Calu3 (cell line): ENCODE results near the gene U2AF1. TPM values are rescaled to one million over a fixed set of nuclear protein-coding genes. Genes with fewer than 3 reads are reported as not detected.
"Not testable (repeated sequence)": the region's sequence is repeated elsewhere in the genome, so short reads cannot be mapped to it uniquely, and the experiment has no call there.

Experiments used
- Bru-seq: library from RNA; stranded (reverse); fragments of 400-500 nt; gene quantifications from one replicate; lab custom pipeline; 2021; lab: Mats Ljungman, UMichigan
- BruChase-seq, 2 experiments: library from RNA; stranded (reverse); fragments of 400-500 nt; gene quantifications; one replicate each; lab custom pipeline; 2021; lab: Mats Ljungman, UMichigan
- BruUV-seq: library from RNA; stranded (reverse); fragments of 400-500 nt; replicated peaks from 2 replicates; lab custom pipeline; 2021; lab: Mats Ljungman, UMichigan
- CTCF ChIA-PET: fragments of 300-600 bp; sonication (Branson Sonifier 250); formaldehyde crosslinking; loops from one replicate; lab custom pipeline; 2022; ENCODE audit warnings: antibody characterized with exemption; lab: Charles Lee
- DNase-seq: peaks from one replicate; pipeline ENCODE4 v3.0.0; 2022
- H3K27ac Mint-ChIP-seq: one replicate; pipeline ENCODE4 v1.8.0; 2022; ENCODE audit warnings: mixed read lengths; ENCODE audit not compliant: unreplicated experiment
- H3K27me3 Mint-ChIP-seq: one replicate; pipeline ENCODE4 v1.8.0; 2022; ENCODE audit warnings: mixed read lengths; ENCODE audit not compliant: unreplicated experiment
- H3K36me3 Mint-ChIP-seq: one replicate; pipeline ENCODE4 v1.8.0; 2022; ENCODE audit warnings: mild to moderate bottlenecking, moderate library complexity, mixed read lengths; ENCODE audit not compliant: insufficient read depth, unreplicated experiment
- H3K4me1 Mint-ChIP-seq: one replicate; pipeline ENCODE4 v1.8.0; 2022; ENCODE audit warnings: mild to moderate bottlenecking, low read depth, mixed read lengths; ENCODE audit not compliant: unreplicated experiment
- H3K4me3 Mint-ChIP-seq: one replicate; pipeline ENCODE4 v1.8.0; 2022; ENCODE audit warnings: mild to moderate bottlenecking, low read depth, moderate library complexity, mixed read lengths; ENCODE audit not compliant: unreplicated experiment
- H3K9me3 Mint-ChIP-seq: one replicate; pipeline ENCODE4 v1.8.0; 2022; ENCODE audit warnings: low read depth, mixed read lengths; ENCODE audit not compliant: unreplicated experiment
- intact Hi-C: fragments of 100-400 bp; cut with micrococcal nuclease; formaldehyde crosslinking; loops from one replicate; pipeline ENCODE4 v1.10.0; 2022; ENCODE audit not compliant: unreplicated experiment
- long read RNA-seq: library from polyadenylated mRNA; stranded (forward); transcript quantifications from one replicate; pipeline ENCODE4 v2.0.0, GENCODE V29; 2022
- total RNA-seq: library from RNA; stranded (reverse); gene quantifications from 2 replicates; pipeline ENCODE4 v1.2.3, GENCODE V29; 2022

The U2AF1 gene, protein sequence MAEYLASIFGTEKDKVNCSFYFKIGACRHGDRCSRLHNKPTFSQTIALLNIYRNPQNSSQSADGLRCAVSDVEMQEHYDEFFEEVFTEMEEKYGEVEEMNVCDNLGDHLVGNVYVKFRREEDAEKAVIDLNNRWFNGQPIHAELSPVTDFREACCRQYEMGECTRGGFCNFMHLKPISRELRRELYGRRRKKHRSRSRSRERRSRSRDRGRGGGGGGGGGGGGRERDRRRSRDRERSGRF
- total RNA-seq = 22.9 and 24.1 TPM in 2 replicates
- Bru-seq, nascent RNA = percentile 68 among the genes with signal in this experiment
- percentile 51 among the genes with signal in this experiment for BruChase-seq, experiment 1, labeled RNA remaining after a 6-hour chase
- BruChase-seq, experiment 2, labeled RNA remaining after a 2-hour chase = percentile 53 among the genes with signal in this experiment
- long read RNA-seq, transcript U2AF1-201 (8 exons, 962 nt) = major isoform, 9 of 20 reads
- long read RNA-seq, partial matches to known transcripts = 2 of 20 reads
- long read RNA-seq, other reads (novel, unspliced or antisense) = 2 of 20 reads

DNA sequence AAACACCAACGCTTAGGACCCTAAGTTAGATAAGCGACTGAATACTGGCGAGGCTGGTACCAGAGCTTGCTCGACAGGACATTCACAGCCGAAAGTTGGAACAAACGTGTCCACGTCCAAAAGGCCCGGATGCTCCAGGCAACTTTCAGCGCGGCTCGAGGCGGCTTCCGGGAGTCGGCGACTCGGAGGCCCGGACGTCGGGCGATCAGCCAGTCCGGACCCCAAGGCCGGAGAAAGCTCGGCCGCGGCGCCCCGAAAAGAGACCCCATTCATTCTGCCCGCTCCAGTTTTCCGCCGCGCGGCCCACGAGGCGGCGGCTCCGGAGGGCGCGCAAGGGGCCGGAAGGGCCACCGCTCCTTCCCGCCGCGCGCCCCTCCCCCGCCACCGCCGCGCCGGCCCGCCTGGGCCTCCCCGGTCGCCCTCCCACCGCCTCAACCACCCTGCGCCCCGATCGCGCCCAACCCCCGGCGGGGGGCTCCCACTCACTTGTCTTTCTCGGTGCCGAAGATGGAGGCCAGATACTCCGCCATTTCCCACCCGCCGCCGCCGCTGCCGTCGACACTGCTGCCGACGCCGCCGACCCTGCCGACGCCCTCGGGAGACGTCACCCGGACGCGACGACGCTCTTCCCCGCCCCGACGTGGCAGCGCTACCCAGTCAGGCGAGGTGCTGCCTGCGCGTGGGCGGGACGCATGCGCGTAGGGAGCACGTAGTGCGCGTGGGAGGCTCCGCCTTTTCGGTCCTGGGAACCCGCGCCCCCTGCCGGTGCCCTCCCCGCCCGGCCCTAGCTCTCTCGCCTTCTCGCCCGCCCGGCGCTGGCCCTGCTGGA, at the start of gene U2AF1:
TSS of gene U2AF1 (minus strand) at position 606 of the 829 bp plus-strand sequence. CDS start at position 530, 76 bp downstream.
- intact Hi-C loops, H3K9me3 Mint-ChIP-seq, H3K36me3 Mint-ChIP-seq, H3K4me3 Mint-ChIP-seq, CTCF ChIA-PET, H3K4me1 Mint-ChIP-seq, H3K27me3 Mint-ChIP-seq, H3K27ac Mint-ChIP-seq: not testable (repeated sequence)
- DNase-seq = peak; percentile 51
- BruUV-seq = TSS peak; percentile 37

DNA sequence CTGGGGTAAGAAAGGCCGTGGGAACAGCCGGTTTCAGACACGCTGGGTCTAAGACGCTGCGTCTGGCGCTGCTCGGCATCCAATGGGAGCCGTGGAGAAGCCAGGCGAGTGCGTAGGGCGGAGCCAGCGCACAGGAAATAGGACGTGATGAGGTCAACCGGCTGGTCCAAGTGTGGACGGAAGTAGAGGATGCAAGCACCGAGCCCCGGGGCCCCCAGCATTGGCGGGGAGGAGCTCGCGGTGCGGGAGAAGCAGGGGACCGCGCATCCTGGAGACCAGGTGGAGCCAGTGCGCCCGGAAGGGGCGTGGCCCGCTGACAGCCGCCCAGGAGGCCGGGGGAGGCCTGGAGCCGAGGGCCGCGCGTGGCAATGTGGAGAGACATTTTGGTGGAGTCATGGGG, 46.2 kb upstream of the U2AF1 start:
- H3K9me3 Mint-ChIP-seq, BruUV-seq, H3K4me1 Mint-ChIP-seq, H3K36me3 Mint-ChIP-seq, H3K27ac Mint-ChIP-seq, H3K4me3 Mint-ChIP-seq, CTCF ChIA-PET, intact Hi-C loops, DNase-seq, H3K27me3 Mint-ChIP-seq: not testable (repeated sequence)

DNA sequence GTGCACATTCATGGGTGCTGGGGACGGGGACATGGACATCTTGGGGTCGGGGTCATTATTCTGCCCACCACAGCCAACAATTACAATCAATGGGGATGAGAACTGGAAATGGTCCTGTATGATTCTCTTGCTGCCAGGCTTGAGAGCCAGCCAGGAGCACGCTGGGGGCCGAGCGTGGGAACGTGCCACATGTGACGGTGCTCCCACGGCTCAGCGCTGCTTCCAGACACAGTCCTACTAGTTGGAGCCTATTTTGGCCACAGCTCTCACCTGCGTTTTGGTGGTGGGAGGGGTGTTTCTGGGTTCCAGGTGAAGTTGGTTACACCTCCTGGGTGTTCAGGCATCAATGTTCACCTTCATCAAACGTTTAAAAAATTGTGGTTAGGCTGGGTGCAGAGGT, 42.0 kb upstream of the U2AF1 start:
- H3K27me3 Mint-ChIP-seq, intact Hi-C loops, H3K36me3 Mint-ChIP-seq, H3K9me3 Mint-ChIP-seq, BruUV-seq, H3K4me1 Mint-ChIP-seq, DNase-seq, H3K4me3 Mint-ChIP-seq, H3K27ac Mint-ChIP-seq, CTCF ChIA-PET: not testable (repeated sequence)

DNA sequence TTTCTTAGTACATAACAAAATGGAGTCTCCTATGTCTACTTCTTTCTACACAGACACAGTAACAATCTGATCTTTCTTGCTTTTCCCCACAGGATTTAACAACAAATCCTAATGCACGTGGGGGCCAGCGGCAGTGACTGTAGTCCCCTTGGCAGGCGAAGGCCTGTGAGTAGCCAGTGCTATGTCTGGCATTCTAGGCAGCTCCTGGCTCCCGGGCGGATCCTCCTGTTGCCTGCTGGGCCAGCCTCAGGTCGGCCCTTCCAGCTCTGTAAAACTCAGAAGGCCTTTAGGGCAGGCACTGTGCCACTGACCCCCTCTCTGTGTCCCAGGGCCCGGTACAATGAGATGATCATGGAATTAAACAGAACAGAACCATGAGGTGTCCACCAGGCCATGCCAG, 40.6 kb upstream of the U2AF1 start:
- BruUV-seq, H3K27me3 Mint-ChIP-seq, CTCF ChIA-PET: not testable (repeated sequence)

DNA sequence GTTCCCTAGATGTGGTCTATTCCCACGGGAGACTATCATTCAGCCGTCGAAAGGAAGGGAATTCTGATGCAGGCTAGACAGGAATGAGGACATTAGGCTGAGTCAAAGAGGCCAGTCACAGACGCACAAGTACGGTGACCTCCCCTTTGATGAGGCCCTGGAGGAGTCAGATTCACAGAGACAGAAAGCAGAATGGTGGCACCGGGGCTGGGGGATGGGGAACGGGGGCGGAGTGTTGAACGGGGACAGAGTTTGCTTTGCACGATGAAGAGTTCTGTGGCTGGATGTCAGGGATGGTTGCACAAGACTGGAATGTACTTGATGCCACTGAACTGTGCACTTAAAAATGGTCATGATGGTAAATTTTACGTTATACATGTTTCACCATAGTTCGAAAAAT, 39.3 kb upstream of the U2AF1 start:
- BruUV-seq, H3K9me3 Mint-ChIP-seq, intact Hi-C loops, H3K27ac Mint-ChIP-seq, H3K27me3 Mint-ChIP-seq, H3K36me3 Mint-ChIP-seq, CTCF ChIA-PET, DNase-seq, H3K4me1 Mint-ChIP-seq, H3K4me3 Mint-ChIP-seq: not testable (repeated sequence)

More for the DNA sequence above, 40.6 kb upstream of the U2AF1 start:
- H3K9me3 Mint-ChIP-seq, H3K4me1 Mint-ChIP-seq, H3K36me3 Mint-ChIP-seq, DNase-seq, H3K4me3 Mint-ChIP-seq, H3K27ac Mint-ChIP-seq, intact Hi-C loops: not testable (repeated sequence)

DNA sequence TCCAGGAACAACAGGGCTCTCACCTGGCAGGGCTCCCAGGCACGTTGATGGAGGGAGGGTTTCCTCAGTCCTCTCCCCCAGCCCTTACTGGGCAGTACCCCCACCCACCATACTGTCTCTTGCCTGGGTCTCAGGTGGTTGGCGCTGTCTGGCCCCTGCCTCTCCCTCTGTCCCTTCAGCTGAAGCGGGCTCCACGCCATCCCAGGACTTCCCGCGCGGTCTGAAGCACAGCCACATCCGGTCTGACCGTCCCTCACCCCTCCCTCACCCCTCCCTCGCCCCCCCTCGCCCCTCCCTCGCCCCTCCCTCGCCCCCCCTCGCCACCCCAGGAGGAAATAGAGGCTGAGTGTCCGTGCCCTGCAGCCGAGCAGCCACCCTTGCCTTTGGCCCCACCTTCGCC, 34.0 kb upstream of the U2AF1 start:
- DNase-seq, H3K9me3 Mint-ChIP-seq, BruUV-seq, intact Hi-C loops, H3K36me3 Mint-ChIP-seq, H3K27ac Mint-ChIP-seq, H3K27me3 Mint-ChIP-seq, H3K4me1 Mint-ChIP-seq, CTCF ChIA-PET, H3K4me3 Mint-ChIP-seq: not testable (repeated sequence)

DNA sequence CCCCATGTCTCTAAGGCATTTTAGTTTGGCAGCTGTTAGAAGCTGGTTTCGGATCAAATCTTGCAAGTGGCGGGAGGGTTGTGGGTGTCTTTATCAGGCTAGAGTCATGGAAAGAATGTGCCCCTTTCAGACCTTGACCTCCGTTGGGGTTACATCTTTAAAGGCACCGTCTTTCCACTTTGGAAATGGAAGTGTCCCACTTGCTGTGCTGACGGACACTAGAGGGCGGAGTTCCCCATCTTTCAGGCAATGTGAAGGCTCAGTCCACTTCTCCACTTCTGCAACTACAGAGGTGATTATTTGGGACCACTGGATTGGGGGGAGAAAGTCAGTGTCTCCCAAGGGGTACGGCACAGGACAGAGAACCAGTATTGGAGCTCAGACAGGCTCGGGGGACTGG, 31.6 kb upstream of the U2AF1 start:
- intact Hi-C loops, H3K27ac Mint-ChIP-seq, H3K4me1 Mint-ChIP-seq, H3K36me3 Mint-ChIP-seq, BruUV-seq, H3K27me3 Mint-ChIP-seq, DNase-seq, H3K4me3 Mint-ChIP-seq, CTCF ChIA-PET, H3K9me3 Mint-ChIP-seq: not testable (repeated sequence)

DNA sequence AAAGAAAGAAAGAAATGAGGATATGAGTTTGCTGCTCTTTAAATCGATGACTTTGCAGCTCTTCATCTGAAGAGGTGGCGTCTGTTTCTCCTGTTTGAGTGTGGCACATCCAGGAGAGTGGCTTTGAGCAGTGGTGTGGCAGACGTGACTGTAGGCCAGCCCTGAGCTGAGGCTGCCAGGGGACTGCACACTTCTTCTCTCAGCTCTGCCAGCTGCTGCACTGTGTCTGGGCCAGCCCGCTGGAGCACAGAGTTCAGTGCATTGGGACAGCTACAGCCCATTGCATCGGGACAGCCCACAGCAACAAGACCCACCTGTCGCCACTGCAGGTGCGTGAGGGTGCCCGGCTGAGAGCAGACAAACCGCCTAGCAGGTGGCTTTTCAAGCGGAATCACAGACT, 27.1 kb upstream of the U2AF1 start:
- H3K27me3 Mint-ChIP-seq, DNase-seq, H3K4me3 Mint-ChIP-seq, H3K27ac Mint-ChIP-seq, BruUV-seq, intact Hi-C loops, H3K36me3 Mint-ChIP-seq, H3K4me1 Mint-ChIP-seq, H3K9me3 Mint-ChIP-seq, CTCF ChIA-PET: not testable (repeated sequence)

DNA sequence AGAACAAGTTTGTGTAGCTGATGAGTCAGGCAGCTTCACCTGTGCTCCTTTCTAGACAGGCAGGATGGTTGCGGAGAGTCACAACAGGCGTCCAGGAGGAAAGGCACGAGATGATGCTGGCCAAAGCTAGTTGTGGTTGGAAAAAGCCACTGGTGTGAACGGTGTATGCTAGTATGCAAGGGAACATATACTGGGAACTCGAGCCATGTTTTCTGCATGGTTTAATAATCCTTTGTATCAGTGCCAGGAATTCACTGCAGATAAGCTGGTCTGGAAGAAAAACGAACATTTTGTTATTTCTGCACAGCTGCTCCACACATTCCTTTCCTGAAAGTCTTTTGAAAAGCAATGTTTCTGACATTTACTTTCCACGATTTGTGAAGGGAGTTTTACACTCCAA, 22.7 kb upstream of the U2AF1 start:
- BruUV-seq, H3K27me3 Mint-ChIP-seq, H3K9me3 Mint-ChIP-seq, CTCF ChIA-PET, intact Hi-C loops, H3K4me1 Mint-ChIP-seq, H3K4me3 Mint-ChIP-seq, H3K27ac Mint-ChIP-seq, DNase-seq, H3K36me3 Mint-ChIP-seq: not testable (repeated sequence)
